ENCODE data around the gene DNAJB4. TPM values are rescaled to one million over a fixed set of nuclear protein-coding genes. Genes with fewer than 3 reads are reported as not detected.
"Not testable (repeated sequence)": the region's sequence is repeated elsewhere in the genome, so short reads cannot be mapped to it uniquely, and the experiment has no call there.

DNAJB4 gene
- total and polyA plus RNA-seq, 2 experiments from 2014 or later, result 12.4 to 12.9 TPM

DNA sequence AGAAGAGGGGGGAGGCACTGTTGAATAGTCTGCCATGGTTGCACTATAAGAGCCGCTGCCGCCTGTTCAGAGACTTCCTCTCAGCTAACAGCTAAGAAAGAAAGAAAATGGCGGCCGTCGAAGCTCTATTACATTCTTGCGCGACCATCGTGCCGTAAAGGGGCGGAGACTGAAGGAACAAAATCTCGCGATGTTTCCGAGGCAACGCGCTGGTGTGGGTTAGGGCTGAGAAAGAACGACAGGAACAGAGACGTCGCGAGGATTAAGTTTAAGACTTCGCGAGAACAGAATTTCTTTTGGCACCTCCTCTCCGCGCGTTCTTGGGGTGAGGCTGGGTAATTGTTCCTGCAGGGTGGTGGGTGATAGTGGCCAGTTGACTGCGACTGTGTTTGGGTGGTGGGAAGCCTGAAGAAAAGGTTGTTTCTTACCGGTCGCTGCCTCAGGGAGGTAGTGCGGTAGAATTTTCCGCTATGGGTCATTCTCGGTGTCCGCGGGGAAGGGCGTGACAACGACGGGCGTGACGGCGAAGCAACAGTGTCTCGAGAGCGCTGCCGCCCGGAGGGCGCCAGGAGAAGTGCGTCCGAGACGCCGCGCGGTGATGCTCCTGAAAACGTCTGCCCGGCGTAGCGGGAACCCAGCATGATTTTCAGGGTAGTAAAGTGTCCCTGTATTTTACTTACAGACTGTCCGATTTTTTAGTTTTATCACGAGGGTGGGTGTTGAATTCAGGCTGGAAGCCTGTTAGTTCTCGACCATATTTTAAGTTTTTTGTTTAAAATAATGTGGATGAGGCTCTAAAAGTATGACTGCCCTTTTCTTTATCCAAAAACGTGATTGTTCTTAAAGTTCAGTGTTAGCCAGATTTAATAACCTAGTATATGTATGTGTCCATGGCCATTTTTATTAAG, 25.5 kb upstream of the DNAJB4 start, which contains the start of gene FUBP1:
FUBP1 (minus strand) TSS at position 104 of the 908 bp plus-strand sequence; CDS start at position 36, 68 bp downstream.
- H3K4me2 ChIP-seq, result peak within 1 kb of the TSS; percentile 79
- DNase-seq (ENCODE audit: low spot score) (peak; percentile 100), ATAC-seq (peak; percentile 89)
- no peaks in the 10 kb centered on the region for H3F3A ChIP-seq (replicated peaks; ENCODE audit: low read depth)
- H3K36me3 Mint-ChIP-seq (ENCODE audit: low read depth), result peaks cover 19% of the 10 kb centered on the region
- TF ChIP-seq EZH2 (IDR thresholded peaks at IDR 0.05; ENCODE audit: low read depth, unreplicated experiment) (no peak), CREB1 (CRISPR knock-in tag; IDR thresholded peaks at IDR 0.05; ENCODE audit: low read depth) (peak; percentile 72), POLR2AphosphoS5 (IDR thresholded peaks at IDR 0.05; ENCODE audit: low read depth) (peak; percentile 99), NANOG (IDR thresholded peaks at IDR 0.05; ENCODE audit: borderline replicate concordance) (no peak), EZH2phosphoT487 (IDR thresholded peaks at IDR 0.05; ENCODE audit: unreplicated experiment) (no peak), CTCF (conservative IDR thresholded peaks at IDR 0.05; ENCODE audit: low read depth in 2 of 2) (peak; percentile 51 to 56), ZNF462 (CRISPR knock-in tag; IDR thresholded peaks at IDR 0.05) (no peak), JUNB (IDR thresholded peaks at IDR 0.05; ENCODE audit: unreplicated experiment) (no peak)
- TF ChIP-seq, protein P1, sequence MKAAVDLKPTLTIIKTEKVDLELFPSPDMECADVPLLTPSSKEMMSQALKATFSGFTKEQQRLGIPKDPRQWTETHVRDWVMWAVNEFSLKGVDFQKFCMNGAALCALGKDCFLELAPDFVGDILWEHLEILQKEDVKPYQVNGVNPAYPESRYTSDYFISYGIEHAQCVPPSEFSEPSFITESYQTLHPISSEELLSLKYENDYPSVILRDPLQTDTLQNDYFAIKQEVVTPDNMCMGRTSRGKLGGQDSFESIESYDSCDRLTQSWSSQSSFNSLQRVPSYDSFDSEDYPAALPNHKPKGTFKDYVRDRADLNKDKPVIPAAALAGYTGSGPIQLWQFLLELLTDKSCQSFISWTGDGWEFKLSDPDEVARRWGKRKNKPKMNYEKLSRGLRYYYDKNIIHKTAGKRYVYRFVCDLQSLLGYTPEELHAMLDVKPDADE (IDR thresholded peaks at IDR 0.05), result peak; percentile 57; the same call in 1 of the 2 replicates
- no peaks in the 10 kb centered on the region for H3K9me2 ChIP-seq (ENCODE audit: insufficient read depth)
- H3K79me2 ChIP-seq (replicated peaks; ENCODE audit: insufficient read depth), result peaks cover 88% of the 10 kb centered on the region
- no peaks in the 10 kb centered on the region for H3K9me3 Mint-ChIP-seq
- no peak within 1 kb of the TSS for H3K27ac Mint-ChIP-seq
- H3K4me3 Mint-ChIP-seq, result no peak within 1 kb of the TSS
- H3K4me1 ChIP-seq (ENCODE audit: insufficient read depth), result peaks cover 45% of the 10 kb centered on the region
- no peaks in the 10 kb centered on the region for H3K27me3 ChIP-seq (ENCODE audit: insufficient read depth)
- H2AFZ ChIP-seq, result peak within 1 kb of the TSS; percentile 6; the same call in 1 of the 2 replicates
- peaks cover 39% of the 10 kb centered on the region for H3K4me1 Mint-ChIP-seq
- peaks cover 9% of the 10 kb centered on the region for H3K27me3 Mint-ChIP-seq (ENCODE audit: insufficient read depth, low read depth, poor library complexity)
- peak within 1 kb of the TSS; percentile 81 for H3K4me3 ChIP-seq
- H3K36me3 ChIP-seq (ENCODE audit: insufficient read depth), result no peaks in the 10 kb centered on the region; the same call in 1 of the 2 replicates
- H4K20me1 ChIP-seq (replicated peaks; ENCODE audit: insufficient read depth), result peaks cover 36% of the 10 kb centered on the region
- peak within 1 kb of the TSS; percentile 94 for H3K27ac ChIP-seq (ENCODE audit: low read depth)

- H3K27me3 Mint-ChIP-seq (ENCODE audit: insufficient read depth, low read depth, poor library complexity); H3K9me2 ChIP-seq (ENCODE audit: insufficient read depth); H4K20me1 ChIP-seq (replicated peaks; ENCODE audit: insufficient read depth); H3K4me3 ChIP-seq; H3K4me2 ChIP-seq; H3K27me3 ChIP-seq (ENCODE audit: insufficient read depth); H3K36me3 Mint-ChIP-seq (ENCODE audit: low read depth); H2AFZ ChIP-seq; H3K9me3 Mint-ChIP-seq; H3K4me3 Mint-ChIP-seq; ATAC-seq; H3F3A ChIP-seq (replicated peaks; ENCODE audit: low read depth); DNase-seq (ENCODE audit: low spot score); H3K36me3 ChIP-seq (ENCODE audit: insufficient read depth): not testable (repeated sequence)
- Mint-ChIP-seq H3K27ac (peak overlapping the region; percentile 37; the same call in 1 of the 2 replicates), H3K4me1 (peaks cover 37% of the 10 kb centered on the region)
- Histone ChIP-seq H3K79me2 (replicated peaks; ENCODE audit: insufficient read depth) (peaks cover 86% of the 10 kb centered on the region), H3K27ac (ENCODE audit: low read depth) (peak overlapping the region; percentile 47; the same call in 1 of the 2 replicates), H3K4me1 (ENCODE audit: insufficient read depth) (peaks cover 21% of the 10 kb centered on the region)
Measured at GRCh38 chr1:77983352-77983996, 21.3 kb upstream of the DNAJB4 start.

All from GM23338 (cell line).